ENCODE results near the gene TRIM5.

DNA sequence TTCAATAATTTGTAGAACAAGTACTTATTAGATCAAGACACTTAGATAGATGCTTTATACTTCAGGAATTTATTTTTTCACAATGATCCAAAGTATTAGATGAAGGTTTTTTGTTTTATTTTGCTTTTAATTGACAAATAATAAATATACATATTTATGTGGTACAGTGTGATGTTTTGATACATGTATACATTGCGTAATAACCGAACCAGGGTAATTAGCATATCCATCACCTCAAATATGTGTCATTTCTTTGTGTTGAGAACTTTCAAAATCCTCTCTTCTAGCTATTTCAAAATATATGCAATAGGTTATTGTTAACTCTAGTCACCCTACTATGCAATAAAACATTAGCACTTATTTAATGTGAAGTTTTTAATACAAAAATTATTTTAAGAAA is 21.4 kb downstream of the TRIM5 start:
- TF ChIP-seq, protein P1, sequence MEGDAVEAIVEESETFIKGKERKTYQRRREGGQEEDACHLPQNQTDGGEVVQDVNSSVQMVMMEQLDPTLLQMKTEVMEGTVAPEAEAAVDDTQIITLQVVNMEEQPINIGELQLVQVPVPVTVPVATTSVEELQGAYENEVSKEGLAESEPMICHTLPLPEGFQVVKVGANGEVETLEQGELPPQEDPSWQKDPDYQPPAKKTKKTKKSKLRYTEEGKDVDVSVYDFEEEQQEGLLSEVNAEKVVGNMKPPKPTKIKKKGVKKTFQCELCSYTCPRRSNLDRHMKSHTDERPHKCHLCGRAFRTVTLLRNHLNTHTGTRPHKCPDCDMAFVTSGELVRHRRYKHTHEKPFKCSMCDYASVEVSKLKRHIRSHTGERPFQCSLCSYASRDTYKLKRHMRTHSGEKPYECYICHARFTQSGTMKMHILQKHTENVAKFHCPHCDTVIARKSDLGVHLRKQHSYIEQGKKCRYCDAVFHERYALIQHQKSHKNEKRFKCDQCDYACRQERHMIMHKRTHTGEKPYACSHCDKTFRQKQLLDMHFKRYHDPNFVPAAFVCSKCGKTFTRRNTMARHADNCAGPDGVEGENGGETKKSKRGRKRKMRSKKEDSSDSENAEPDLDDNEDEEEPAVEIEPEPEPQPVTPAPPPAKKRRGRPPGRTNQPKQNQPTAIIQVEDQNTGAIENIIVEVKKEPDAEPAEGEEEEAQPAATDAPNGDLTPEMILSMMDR (IDR thresholded peaks at IDR 0.05), result no peak
- no peak for TF ChIP-seq POLR2A (IDR thresholded peaks at IDR 0.05)
